ENCODE results near the gene CEP170.
"Not testable (repeated sequence)": the region's sequence is repeated elsewhere in the genome, so short reads cannot be mapped to it uniquely, and the experiment has no call there.

The CEP170 gene

DNA sequence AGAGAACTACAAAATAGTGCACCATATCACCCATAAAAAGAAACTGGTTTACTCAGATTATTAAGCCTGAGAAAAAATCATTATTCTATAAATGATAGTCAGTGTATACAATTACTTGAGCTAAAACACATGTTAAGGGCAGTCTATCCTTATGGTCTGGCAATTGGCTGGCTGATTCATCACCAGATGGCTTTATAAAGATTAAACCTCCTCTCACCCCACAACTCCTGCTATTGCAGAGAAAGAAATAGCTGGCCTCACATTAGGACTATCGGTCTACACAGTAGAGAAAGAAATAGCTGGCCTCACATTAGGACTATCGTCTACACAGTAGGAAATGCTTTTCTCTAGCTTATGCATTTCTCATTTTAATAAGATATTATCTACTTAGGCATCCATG lies 21.2 kb downstream of the CEP170 start:
- TF ChIP-seq, protein P1, sequence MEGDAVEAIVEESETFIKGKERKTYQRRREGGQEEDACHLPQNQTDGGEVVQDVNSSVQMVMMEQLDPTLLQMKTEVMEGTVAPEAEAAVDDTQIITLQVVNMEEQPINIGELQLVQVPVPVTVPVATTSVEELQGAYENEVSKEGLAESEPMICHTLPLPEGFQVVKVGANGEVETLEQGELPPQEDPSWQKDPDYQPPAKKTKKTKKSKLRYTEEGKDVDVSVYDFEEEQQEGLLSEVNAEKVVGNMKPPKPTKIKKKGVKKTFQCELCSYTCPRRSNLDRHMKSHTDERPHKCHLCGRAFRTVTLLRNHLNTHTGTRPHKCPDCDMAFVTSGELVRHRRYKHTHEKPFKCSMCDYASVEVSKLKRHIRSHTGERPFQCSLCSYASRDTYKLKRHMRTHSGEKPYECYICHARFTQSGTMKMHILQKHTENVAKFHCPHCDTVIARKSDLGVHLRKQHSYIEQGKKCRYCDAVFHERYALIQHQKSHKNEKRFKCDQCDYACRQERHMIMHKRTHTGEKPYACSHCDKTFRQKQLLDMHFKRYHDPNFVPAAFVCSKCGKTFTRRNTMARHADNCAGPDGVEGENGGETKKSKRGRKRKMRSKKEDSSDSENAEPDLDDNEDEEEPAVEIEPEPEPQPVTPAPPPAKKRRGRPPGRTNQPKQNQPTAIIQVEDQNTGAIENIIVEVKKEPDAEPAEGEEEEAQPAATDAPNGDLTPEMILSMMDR (IDR thresholded peaks at IDR 0.05; ENCODE audit: control insufficient read depth, insufficient read depth, low read depth, low read length, missing control alignments), result no peak
- DNase-seq (ENCODE audit: low read depth), result no peak
- no peak overlapping the region for H3K4me3 ChIP-seq (ENCODE audit: control insufficient read depth, low read depth, low read length)

DNA sequence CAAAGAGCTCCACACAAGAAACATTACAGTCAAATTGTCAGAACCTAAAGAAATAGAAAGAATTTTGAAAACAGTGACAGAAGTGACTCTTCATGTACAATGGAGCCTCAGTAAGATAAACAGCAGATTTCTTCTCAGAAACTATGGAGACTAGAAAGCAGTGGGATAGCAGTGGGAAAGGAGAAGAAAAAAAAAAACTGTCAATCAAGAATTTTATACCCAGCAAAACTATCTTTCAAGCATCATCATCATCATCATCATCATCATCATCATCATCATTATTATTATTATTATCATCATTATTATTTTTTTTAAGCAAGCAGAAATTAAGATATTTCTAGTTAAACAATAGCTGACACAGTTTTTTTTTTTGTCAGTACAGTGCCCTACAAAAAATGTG lies 24.2 kb downstream of the CEP170 start:
- TF ChIP-seq, protein P1 (IDR thresholded peaks at IDR 0.05; ENCODE audit: control insufficient read depth, insufficient read depth, low read depth, low read length, missing control alignments), result no peak
- H3K4me3 ChIP-seq (ENCODE audit: control insufficient read depth, low read depth, low read length), result no peak overlapping the region
- no peak for DNase-seq (ENCODE audit: low read depth)

DNA sequence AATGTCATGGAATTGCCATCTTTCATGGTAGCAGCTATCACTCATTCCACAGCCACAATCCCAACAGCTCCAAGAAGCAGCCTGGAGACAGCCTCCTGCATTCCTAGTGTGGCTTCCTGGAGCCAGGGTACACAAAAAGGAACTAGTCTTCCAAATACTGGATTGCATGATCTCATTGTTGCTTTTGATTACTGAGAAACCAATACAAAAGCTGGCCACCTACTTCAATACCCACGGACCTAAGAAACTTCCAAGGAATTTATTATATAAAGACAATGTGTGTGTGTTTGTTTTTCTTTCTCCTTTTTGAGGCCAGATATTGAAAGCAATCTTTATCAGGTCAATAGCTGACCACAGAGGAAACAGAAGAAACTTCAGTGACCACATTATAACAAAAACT lies 25.6 kb downstream of the CEP170 start:
- H3K4me3 ChIP-seq (ENCODE audit: control insufficient read depth, low read depth, low read length), result no peak overlapping the region
- DNase-seq (ENCODE audit: low read depth), result no peak
- TF ChIP-seq, protein P1 (IDR thresholded peaks at IDR 0.05; ENCODE audit: control insufficient read depth, insufficient read depth, low read depth, low read length, missing control alignments), result no peak

DNA sequence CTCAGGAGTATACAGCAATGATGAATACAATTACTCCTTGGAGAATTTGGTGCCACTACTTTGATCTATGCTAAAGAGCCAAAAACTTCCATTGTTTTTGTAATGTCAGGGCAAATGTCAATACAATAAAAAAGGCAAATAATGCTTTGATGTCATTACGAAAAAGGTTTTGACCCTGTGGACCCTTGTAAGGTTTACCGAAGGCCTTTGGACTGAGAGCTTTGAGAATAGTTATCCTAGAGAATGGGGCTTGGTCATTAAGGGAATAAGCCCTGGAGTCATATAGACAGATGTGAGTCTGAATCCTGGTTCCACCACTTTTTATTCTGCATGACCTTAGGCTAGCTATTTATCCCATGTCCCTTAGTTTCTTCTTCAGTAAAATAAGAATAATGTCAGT lies 27.5 kb downstream of the CEP170 start:
- no peak for DNase-seq (ENCODE audit: low read depth)
- no peak overlapping the region for H3K4me3 ChIP-seq (ENCODE audit: control insufficient read depth, low read depth, low read length)
- TF ChIP-seq, protein P1 (IDR thresholded peaks at IDR 0.05; ENCODE audit: control insufficient read depth, insufficient read depth, low read depth, low read length, missing control alignments), result no peak

DNA sequence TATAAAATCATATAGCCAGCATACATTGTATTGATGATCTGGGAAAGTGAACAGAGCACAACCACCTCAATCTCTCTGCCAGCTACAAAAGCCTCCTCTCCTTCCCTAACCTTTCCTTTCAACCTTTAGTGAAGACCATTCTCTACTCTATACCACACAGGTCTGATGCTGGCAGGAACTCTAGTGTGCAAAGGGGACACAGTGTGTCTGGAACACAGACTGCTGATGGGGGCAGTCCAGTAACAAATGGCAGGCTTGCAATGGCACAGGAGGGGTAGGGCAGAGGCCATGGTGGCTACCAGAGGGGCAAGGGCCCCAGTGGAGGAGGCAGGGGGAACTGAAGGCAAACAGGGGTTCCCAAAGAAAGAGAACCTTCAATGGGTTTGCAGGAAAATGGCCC lies 37.0 kb downstream of the CEP170 start:
- H3K4me3 ChIP-seq (ENCODE audit: control insufficient read depth, low read depth, low read length), result no peak overlapping the region
- TF ChIP-seq, protein P1 (IDR thresholded peaks at IDR 0.05; ENCODE audit: control insufficient read depth, insufficient read depth, low read depth, low read length, missing control alignments), result no peak
- DNase-seq (ENCODE audit: low read depth), result no peak

DNA sequence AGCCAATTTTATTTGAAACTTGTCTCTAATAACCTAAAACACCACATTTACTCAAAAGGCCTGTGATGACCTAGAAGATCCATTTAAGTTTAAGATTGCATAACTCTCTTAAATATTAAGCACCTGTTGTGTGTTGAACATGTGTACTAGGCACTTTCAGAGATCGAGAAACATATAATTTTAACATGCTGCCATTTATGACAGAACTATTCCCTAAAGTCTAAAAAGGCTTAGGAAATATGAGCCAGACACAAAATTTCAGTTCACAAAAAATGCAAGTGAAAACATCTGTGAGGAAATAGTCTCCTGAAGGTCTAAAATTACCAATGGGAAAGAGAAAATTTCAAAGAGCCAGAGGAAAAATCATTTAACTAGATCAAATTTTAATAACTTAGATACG lies 37.7 kb downstream of the CEP170 start:
- DNase-seq (ENCODE audit: low read depth), result no peak
- no peak overlapping the region for H3K4me3 ChIP-seq (ENCODE audit: control insufficient read depth, low read depth, low read length)
- TF ChIP-seq, protein P1 (IDR thresholded peaks at IDR 0.05; ENCODE audit: control insufficient read depth, insufficient read depth, low read depth, low read length, missing control alignments), result no peak

DNA sequence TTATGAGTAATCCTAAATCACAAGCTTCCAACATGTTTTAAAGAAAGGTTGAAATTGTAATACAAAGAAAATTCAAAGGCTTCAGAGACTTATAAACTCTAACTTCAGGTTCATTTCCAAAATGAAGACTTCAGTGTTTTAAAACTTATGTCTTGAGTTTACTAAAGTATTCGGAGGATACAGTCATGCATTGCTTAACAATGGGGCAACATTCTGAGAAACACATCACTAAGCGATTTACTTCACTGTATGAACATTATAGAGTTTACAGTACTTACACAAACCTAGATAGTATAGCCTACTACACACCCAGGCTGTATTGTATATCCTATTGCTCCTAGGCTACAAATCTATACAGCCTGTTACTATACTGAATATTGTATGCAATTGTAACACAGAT lies 38.3 kb downstream of the CEP170 start:
- H3K4me3 ChIP-seq (ENCODE audit: control insufficient read depth, low read depth, low read length), result no peak overlapping the region
- no peak for DNase-seq (ENCODE audit: low read depth)
- TF ChIP-seq, protein P1 (IDR thresholded peaks at IDR 0.05; ENCODE audit: control insufficient read depth, insufficient read depth, low read depth, low read length, missing control alignments), result no peak

DNA sequence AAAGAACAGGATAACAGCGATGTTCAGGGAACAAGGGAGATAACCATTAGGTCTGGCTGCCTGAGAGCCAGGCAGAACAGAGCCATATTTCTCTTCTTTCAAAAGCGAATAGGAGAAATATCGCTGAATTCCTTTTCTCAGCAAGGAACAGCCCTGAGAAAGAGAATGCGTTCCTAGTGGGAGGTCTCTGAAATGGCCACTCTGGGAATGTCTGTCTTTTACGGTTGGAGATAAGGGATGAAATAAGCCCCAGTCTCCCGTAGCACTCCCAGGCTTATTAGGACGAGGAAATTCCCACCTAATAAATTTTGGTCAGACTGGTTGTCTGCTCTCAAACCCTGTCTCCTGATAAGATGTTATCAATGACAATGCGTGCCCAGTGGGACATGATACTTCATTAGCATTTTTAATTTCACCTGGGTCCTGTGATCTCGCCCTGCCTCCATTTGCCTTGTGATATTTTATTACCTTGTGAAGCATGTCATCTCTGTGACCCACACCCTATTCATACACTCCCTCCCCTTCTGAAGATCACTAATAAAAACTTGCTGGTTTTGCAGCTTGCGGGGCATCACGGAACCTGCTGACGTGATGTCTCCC lies 39.7 kb downstream of the CEP170 start:
- H3K4me3 ChIP-seq (ENCODE audit: control insufficient read depth, low read depth, low read length); DNase-seq (ENCODE audit: low read depth): not testable (repeated sequence)
